ENCODE results near the gene PIP4K2C.
"Not testable (repeated sequence)": the region's sequence is repeated elsewhere in the genome, so short reads cannot be mapped to it uniquely, and the experiment has no call there.

Gene PIP4K2C

DNA sequence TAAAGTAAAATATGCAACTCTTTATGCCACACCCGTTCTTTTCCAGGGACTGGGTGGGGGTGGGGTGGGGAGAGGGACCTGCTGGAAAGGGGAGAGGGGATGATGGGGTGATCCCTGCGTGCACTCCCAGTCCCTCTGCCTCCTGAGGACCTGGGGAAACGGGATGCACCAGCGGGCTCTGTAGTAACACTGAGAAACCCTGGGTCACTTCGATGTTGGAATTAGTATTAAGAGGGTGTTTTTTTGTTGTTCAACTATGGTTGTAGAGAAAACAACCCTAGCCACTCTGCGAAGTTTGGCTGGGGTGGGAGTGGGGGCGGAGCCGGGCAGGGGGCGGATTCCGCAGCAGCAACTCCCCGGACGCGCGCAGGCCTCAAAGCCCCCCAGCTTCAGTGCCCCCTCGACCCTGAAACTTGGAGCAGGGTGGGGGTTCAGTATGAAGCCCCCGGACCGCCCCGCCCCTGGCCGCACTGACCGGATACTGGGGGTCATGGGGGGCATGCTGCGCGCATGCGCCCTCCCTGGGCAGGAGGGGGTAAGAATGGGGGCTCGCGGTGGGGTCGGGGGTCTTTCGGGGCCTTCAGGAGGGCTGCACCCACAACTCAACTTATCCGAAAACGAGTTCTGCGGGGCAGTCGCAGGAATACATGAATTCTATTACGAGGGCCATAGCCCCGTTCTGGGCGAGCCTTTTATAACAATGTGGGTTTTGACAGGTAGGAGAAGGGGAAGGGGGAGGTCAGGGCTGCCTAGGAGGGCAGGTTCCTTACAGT, 19.0 kb downstream of the PIP4K2C start:
- DNase-seq (ENCODE audit: low spot score) = no peak

DNA sequence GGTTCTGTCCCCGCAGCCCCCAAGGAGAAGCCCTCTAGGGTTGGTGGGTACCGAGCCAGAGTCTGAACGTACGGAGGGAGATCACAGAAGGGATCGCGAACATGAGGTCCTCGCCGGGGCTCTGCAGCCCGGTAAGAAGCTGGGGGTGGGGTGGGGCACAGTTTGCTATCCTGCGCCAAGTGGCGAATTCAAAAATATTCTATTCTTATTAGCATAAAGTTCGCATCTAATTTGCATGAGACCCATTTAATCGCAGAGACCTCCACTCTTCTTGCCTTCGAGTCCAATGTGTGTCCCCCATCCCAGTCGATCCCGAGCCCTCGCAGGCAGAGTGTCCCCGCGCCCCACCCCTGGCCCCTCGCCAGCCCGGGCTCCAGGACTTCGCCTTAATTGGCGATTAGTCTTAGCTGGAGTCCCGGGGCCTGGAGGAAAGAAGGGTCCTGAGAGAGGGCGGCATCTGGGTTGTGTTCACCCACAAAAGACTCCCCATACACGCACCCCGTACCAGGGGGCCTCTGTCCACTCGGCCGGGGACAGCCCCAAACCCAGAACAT, 19.6 kb downstream of the PIP4K2C start:
- DNase-seq (ENCODE audit: low spot score) = no peak

DNA sequence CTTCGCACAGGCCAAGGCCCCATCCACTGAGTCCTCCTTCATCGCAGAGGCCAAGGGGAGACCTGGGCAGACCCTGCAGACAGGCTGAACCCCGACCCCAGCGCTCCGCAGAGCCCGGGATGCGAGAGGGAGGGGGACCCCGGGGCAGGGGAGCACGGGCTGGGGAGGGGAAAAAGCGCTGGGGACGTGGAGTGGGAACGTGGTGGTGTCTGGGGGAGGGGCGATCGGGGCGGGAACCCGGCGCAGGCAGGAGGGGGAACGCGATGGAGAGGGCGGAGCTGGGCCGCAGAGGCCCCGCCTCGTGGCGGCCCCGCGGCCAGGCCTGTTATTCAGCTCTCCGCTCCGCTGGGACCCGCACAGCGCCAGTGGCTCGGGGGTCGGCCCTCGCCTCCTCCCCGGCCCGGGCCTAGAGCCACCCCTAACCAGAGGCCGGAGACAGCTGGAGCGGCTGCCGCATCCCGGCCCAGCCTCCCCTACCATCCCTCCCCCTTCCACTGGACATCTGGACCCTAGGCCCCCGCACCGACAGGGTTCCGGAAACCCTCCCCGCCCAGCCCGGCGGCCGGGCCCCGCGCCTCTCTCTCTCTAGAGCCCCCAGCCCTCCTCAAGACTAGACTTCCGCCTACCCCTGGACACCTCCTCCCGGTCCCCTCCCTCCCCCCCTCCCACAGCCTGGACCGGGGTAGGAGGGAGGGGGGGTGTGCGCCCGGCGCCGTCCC, 20.3 kb downstream of the PIP4K2C start, which contains the start of gene ARHGEF25:
TSS of gene ARHGEF25 (plus strand) at position 328 of the 719 bp plus-strand sequence. CDS start 460 bp downstream, outside the sequence.
- no peak for DNase-seq (ENCODE audit: low spot score)

DNA sequence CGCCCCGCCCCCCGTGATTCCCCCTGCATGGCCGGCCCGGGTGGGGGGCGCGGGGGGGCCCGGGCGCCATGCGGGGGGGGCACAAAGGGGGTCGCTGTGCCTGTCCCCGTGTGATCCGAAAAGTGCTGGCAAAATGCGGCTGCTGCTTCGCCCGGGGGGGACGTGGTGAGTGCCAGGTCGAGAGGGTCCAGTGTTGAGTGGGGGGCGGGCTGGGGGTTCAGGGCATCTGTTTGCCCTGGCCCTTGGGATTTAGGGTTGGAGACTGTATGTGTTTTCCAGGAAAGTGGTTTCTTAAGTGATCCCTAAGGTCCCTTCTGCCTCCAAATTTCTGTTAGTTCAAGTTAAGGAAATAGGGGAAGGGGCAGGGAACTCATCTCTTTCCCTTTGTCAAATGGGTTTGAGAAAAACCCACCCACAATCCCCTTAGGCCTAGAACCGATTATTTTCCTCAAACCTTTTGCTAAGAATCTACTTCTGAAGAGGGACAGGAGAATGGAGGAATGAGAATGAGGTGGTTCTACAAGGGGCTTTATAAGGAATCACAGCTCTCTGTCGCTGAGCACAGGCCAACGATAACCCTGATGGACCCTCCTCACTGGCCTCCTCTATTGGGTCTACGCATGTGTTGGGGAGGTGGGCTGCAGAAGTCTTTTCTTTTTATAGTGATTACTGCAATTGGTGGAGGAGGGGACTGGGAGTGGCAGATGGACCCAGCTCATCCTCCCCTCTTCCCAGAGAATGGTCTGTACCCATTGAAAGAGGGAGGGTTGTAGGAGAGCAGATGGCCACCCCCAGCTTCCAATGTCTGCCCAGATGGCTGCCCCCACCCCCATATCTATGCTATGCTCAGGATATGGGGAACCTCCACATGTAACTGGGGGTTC, 21.1 kb downstream of the PIP4K2C start:
- DNase-seq (ENCODE audit: low spot score) = no peak

DNA sequence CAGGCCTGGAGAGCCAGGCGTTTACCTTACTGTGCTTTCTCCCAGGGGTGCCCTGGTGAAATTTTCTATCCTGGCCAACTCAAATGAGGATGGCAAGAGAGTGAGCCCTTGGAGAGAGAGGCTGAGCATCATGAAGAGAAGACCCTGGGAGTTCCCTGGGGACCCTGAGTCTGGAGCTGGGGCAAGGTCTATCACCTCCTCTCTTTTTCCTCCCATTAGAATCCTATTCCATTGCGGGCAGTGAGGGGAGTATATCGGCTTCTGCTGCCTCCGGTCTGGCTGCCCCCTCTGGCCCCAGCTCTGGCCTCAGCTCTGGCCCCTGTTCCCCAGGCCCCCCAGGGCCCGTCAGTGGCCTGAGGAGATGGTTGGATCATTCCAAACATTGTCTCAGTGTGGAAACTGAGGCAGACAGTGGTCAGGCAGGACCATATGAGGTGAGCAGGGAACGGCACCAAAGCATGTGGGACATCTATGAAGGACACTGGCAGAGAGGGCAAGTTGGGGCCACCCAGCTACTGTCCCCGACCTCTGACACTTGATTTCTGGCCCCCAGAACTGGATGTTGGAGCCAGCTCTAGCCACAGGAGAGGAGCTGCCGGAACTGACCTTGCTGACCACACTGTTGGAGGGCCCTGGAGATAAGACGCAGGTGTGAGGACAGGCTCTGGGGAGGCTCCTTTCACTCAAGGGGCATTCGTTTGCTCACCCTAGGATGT, 21.9 kb downstream of the PIP4K2C start:
- no peak for DNase-seq (ENCODE audit: low spot score)

DNA sequence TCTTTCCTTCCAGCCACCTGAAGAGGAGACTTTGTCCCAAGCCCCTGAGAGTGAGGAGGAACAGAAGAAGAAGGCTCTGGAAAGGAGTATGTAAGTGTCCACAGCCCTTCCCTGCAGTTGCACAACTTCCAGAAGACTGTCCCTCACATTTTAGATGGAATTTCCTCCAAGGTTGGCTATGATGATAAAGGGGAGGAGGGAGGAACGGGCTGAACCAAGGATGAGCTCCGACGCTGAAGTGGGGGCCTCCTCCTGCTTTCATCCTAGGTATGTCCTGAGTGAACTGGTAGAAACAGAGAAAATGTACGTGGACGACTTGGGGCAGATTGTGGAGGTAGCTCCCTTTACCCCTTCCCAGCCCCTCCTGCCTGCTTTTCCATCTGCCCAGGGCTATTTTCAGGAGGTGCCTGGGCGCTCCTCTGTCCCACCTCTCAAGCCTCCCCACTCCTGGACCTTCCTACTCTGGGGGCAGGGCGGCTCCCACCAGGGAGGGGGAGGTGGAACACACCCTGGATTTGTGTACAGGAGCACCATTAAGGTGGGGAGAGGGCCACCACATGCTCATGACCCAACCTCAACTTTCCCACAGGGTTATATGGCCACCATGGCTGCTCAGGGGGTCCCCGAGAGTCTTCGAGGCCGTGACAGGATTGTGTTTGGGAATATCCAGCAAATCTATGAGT, 22.6 kb downstream of the PIP4K2C start:
- DNase-seq (ENCODE audit: low spot score) = no peak

DNA sequence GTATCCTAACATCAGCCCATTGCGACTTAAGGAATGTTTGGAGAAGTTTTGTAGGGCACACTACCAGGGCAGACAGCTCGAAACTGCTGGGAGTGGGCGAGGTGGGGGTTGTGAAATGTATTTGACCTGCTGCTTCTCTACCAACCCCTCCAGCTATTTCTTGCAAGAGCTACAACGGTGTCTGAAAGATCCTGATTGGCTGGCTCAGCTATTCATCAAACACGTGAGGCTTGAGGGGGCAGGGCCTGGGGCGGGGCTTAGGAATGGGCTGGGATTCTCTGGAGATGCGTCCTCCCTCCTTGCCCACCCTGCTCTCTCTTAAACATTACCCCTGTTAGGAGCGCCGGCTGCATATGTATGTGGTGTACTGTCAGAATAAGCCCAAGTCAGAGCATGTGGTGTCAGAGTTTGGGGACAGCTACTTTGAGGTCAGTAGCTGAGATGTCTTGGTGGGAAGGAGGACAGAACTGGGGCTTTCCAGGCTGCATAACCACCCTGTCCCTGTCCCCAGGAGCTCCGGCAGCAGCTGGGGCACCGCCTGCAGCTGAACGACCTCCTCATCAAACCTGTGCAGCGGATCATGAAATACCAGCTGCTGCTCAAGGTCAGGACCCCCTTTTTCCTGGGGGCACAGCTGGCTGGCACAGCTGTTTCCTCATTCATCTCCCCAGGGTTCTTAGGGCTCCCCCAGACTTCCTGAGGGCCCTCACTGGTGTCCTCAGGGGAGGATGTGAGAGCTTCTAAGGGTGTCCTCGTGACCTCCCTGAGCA, 23.4 kb downstream of the PIP4K2C start:
- no peak for DNase-seq (ENCODE audit: low spot score)

DNA sequence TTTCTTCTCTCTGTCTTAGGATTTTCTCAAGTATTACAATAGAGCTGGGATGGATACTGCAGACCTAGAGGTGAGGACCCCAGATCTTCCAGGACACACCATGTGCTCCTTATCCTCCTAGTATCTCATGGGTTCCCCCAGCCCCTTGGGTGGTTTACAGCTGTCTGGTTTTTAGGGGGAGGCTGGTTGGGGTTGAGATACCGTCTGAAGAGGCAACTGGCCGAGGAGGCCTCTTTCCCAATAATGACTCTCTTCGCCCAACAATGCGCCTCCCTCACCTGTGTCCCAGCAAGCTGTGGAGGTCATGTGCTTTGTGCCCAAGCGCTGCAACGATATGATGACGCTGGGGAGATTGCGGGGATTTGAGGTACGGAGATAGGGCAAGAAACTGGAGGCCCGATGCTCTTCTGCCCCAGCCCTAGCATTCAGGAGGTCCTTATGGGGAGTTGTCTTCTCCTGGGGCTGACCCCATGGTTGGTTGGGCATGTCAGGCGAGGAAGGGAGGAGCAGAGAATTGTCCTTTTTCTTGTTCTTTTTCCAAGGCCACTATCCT, 24.0 kb downstream of the PIP4K2C start:
- DNase-seq (ENCODE audit: low spot score) = no peak

DNA sequence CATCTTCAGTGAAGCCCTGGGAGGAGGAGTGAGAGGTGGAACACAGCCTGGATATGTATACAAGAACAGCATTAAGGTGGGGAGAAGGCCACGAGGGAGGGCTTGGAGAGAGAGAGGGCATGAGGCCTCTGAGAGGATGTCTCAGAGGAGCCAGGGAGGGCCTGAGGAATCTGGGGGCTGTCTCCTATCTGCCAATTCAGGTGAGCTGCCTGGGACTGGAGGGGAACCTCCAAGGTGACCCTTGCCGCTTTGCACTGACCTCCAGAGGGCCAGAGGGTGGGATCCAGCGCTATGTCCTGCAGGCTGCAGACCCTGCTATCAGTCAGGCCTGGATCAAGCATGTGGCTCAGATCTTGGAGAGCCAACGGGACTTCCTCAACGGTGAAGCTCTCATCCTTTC, 24.6 kb downstream of the PIP4K2C start:
- DNase-seq (ENCODE audit: low spot score) = no peak

DNA sequence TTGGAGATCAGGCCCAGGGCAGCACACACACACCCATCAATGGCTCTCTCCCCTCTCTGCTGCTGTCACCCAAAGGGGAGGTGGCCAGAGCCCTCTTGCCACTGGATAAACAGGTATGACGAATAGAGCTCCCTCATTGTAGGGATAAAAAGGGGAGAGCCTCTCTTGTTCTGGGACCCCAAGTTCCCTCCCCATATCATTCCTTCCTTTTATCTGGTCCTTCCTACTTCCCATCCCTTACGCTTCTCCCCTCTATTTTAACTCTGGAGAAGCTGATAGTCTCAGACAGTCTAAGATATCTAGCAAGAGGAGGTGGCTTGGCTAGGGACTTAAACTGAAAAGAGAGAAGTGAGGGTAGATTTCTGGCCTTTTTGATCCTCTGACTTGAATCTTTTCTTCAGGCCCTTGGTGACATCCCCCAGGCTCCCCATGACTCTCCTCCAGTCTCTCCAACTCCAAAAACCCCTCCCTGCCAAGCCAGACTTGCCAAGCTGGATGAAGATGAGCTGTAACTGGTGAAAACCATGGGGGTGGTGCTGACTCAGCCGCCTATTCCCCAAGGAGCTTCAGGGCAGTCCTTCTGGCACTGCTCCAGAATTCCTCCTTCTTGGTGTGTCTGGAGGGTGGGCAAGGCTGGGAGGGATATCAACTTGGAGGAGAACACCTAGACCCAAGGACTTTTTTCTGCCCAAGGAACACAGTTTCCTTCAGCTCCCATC, 25.6 kb downstream of the PIP4K2C start:
- peak; percentile 29 for DNase-seq (ENCODE audit: low spot score)

DNA sequence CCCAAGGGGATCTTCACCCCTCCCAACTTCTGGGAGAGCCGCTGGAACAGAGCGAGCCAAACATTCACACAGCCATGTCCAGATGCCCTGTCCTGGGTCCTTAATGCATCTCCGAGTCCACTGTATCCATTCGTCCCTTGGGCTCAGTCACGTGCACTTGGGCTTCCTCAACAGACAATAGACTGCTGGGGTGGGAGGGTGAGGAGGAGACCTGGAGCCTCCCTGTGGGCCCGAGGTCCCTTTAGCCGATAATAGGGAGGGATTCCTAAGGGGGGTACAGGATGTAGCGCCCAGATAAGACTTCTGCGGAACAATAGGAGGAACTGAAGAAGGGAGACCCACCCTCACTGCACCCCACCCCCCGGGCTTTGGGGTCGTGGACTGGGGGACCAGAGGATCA, 26.9 kb downstream of the PIP4K2C start:
- DNase-seq (ENCODE audit: low spot score) = no peak

DNA sequence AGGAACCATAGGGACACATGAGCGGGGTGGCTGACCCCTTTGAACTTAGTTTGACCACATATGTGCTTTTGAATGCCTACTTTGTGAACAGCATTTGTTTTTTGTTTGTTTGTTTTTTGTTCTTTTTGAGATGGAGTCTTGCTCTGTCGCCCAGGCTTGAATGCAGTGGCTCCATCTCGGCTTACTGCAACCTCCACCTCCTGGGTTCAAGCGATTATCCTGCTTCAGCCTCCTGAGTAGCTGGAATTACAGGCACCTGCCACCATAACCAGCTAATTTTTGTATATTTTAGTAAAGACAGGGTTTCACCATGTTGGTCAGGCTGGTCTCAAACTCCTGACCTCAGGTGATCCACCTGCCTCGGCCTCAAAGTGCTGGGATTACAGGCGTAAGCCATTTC, 27.4 kb downstream of the PIP4K2C start:
- not testable (repeated sequence) for DNase-seq (ENCODE audit: low spot score)

DNA sequence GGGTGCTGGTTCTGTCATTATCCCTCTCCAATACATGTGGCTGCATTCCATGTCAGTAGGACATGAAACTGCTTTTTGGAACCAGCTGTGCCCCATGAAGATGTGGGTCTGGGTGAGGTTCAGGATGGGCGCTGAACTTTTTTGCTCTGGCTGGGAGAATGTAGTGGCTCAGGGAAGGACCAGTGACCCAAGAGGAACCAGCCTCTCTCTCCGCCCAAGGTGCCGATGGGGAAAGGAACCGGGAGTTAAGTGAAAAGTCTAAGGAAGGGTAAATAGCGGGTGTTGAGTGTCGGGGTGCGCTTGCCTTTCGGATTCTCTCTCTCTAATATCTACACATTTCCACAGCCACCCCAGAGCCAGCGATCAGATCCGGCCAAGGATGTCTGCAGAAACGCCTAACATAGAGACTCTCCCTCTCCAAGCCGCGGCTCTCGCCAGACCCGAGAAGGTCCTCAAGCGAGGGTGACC, 28.0 kb downstream of the PIP4K2C start:
- no peak for DNase-seq (ENCODE audit: low spot score)

DNA sequence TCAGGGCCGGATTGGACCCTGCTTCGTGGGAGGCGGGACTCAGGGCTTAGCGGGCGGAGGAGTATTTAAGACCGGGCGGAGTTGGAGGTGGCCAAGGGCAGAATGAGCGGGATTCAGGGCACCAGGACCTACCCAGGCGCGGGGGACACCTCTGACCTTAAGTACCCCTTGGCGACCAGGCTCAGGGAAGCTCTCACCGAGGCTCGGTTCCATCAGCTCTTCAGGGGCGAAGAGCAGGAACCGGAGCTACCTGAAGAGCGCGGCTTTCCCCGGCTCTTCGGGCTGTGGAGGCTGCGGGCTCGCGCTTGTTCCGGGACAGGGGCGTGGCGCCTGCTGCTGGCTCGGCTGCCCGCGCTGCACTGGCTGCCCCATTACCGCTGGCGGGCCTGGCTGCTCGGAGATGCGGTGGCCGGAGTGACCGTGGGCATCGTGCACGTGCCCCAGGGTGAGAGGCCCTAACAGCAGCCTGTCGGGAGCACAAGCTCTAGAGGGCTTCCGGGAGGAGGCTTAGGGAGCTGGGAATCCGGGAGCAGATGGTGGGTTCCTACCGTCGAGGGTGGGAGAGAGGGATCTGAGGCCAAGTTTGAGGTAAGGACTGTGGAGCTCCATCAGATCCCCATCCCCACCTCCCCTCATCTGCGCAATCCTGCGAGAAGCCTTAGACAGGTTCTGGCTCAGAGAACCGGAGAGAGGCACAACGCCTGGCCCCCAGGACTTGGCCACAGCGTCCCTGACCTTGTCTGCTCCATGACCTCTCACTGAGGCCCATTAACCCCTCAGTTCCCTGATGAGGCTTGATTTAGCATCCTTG, 28.6 kb downstream of the PIP4K2C start:
- DNase-seq (ENCODE audit: low spot score) = no peak

DNA sequence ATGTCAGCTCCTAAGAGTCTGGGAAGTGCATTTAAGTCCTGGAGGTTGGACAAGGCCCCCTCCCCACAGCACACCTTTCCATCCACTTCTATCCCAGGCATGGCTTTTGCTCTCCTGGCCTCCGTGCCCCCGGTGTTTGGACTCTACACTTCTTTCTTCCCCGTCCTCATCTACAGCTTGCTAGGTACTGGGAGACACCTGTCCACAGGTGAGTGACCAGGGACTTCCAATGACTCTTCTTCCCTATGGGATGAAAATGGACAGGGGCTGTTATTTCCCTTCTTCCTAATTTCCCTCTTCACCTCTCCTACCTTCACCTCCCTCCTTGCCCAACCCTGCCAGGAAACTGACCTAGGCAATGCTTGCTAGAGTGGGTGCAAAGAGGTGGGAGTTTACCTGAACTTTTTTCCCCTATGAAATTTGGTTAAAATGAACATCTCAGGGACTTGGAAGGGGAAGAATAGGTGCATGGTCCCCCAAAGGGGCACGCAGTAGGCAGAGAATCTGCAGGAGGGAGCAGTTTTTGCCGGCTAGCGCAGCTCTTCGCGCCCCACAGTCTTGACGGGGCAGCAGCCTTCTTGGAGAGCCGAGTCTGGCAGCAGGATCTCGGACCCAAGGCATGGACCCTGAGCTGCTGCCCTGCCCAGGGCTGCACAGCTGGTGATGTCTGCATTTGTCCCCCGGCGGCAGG, 29.4 kb downstream of the PIP4K2C start:
- no peak for DNase-seq (ENCODE audit: low spot score)

DNA sequence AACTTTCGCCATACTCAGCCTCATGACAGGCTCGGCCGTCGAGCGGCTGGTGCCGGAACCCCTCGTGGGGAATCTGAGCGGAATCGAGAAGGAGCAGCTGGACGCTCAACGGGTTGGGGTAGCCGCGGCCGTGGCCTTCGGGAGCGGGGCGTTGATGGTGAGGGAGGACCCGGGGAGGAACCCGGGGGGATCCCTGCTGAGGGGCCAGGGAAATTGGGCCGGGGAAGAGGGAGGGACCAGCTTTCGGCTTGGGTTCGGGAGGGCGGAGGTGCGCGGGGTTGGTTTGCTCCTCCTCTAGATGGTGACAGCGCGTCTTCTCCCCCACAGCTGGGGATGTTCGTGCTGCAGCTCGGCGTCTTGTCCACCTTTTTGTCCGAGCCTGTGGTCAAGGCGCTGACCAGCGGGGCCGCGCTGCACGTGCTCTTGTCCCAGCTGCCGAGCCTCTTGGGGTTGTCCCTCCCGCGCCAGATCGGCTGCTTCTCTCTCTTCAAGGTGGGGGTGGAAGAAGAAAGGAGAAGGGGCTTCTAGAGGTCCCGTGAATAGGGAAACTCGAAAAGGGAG, 30.0 kb downstream of the PIP4K2C start:
- DNase-seq (ENCODE audit: low spot score) = no peak

Data from kidney tubule cell (primary cell).